Osteocyte (in vitro differentiated cells): ENCODE measurements around the gene HSPA1L. TPM values are rescaled to one million over a fixed set of nuclear protein-coding genes. Genes with fewer than 3 reads are reported as not detected.
A peak's percentile ranks its signal among the peaks of the same experiment; 100 is the strongest.
"Not testable (repeated sequence)": the region's sequence is repeated elsewhere in the genome, so short reads cannot be mapped to it uniquely, and the experiment has no call there.

Experiments
- DNase-seq: peaks from one replicate; pipeline ENCODE4 v3.0.0; 2021; ENCODE audit warnings: mixed read lengths; ENCODE audit not compliant: unreplicated experiment; ENCODE audit errors: extremely low spot score
- H3K27ac Mint-ChIP-seq: one replicate; pipeline ENCODE4 v1.8.0; 2021; ENCODE audit warnings: mild to moderate bottlenecking, mixed read lengths; ENCODE audit not compliant: unreplicated experiment
- H3K27me3 Mint-ChIP-seq: one replicate; pipeline ENCODE4 v1.8.0; 2021; ENCODE audit warnings: mixed read lengths; ENCODE audit not compliant: unreplicated experiment
- H3K36me3 Mint-ChIP-seq: one replicate; pipeline ENCODE4 v1.8.0; 2021; ENCODE audit warnings: mixed read lengths; ENCODE audit not compliant: unreplicated experiment
- H3K4me1 Mint-ChIP-seq: one replicate; pipeline ENCODE4 v1.8.0; 2021; ENCODE audit warnings: mixed read lengths; ENCODE audit not compliant: unreplicated experiment
- H3K4me3 Mint-ChIP-seq: one replicate; pipeline ENCODE4 v1.8.0; 2021; ENCODE audit warnings: mild to moderate bottlenecking, moderate library complexity, mixed read lengths; ENCODE audit not compliant: unreplicated experiment
- H3K9me3 Mint-ChIP-seq: one replicate; pipeline ENCODE4 v1.8.0; 2021; ENCODE audit warnings: mixed read lengths; ENCODE audit not compliant: unreplicated experiment
- CTCF ChIP-seq: fragments of 200-600 bp; sonication (generic); IDR thresholded peaks from 2 replicates; pipeline ENCODE4 v1.5.0; 2021; ENCODE audit warnings: antibody characterized with exemption, mild to moderate bottlenecking, moderate library complexity
- total RNA-seq: library from RNA; stranded (reverse); gene quantifications from 2 replicates; pipeline ENCODE4 v1.2.1, GENCODE V29; 2021

HSPA1L gene
- total RNA-seq, 1 donor from 2014 or later: 1.7 TPM

- H3K27ac Mint-ChIP-seq: peak overlapping the region; percentile 99
- no peaks in the 10 kb centered on the region for H3K9me3 Mint-ChIP-seq
- TF ChIP-seq CTCF: no peak
- H3K4me3 Mint-ChIP-seq: peak overlapping the region; percentile 90
- H3K27me3 Mint-ChIP-seq: no peaks in the 10 kb centered on the region
- no peak for DNase-seq
- H3K4me1 Mint-ChIP-seq: peaks cover 39% of the 10 kb centered on the region
- H3K36me3 Mint-ChIP-seq: no peaks in the 10 kb centered on the region
Observed at GRCh38 chr6:31821301-31822035, 6.4 kb upstream of the HSPA1L start.

GRCh38 chr6:31820399-31820798 is 5.3 kb upstream of the HSPA1L start:
- not testable (repeated sequence) for H3K9me3 Mint-ChIP-seq, H3K36me3 Mint-ChIP-seq, DNase-seq, H3K27ac Mint-ChIP-seq, H3K27me3 Mint-ChIP-seq, H3K4me3 Mint-ChIP-seq
- H3K4me1 Mint-ChIP-seq: peaks cover 35% of the 10 kb centered on the region

- Mint-ChIP-seq H3K27ac (peak overlapping the region; percentile 3), H3K27me3 (no peaks in the 10 kb centered on the region), H3K4me1 (peaks cover 34% of the 10 kb centered on the region), H3K36me3 (no peaks in the 10 kb centered on the region), H3K9me3 (no peaks in the 10 kb centered on the region), H3K4me3 (no peak overlapping the region)
- DNase-seq: no peak
- TF ChIP-seq CTCF: no peak
Observed at GRCh38 chr6:31819871-31820299, 4.8 kb upstream of the HSPA1L start.

GRCh38 chr6:31817929-31818511 is 2.9 kb upstream of the HSPA1L start:
- H3K27ac Mint-ChIP-seq, DNase-seq, H3K9me3 Mint-ChIP-seq, H3K36me3 Mint-ChIP-seq, H3K27me3 Mint-ChIP-seq: not testable (repeated sequence)
- peak overlapping the region; percentile 58 for H3K4me3 Mint-ChIP-seq
- peaks cover 34% of the 10 kb centered on the region for H3K4me1 Mint-ChIP-seq

GRCh38 chr6:31817133-31817928 is 2.2 kb upstream of the HSPA1L start:
- not testable (repeated sequence) for H3K27me3 Mint-ChIP-seq

GRCh38 chr6:31814677-31815024 is 432 bp downstream of the HSPA1L start:
- no peak for TF ChIP-seq CTCF
- peaks cover 13% of the 10 kb centered on the region for H3K4me1 Mint-ChIP-seq
- DNase-seq: peak; percentile 88
- H3K36me3 Mint-ChIP-seq: no peaks in the 10 kb centered on the region
- H3K27ac Mint-ChIP-seq: peak overlapping the region; percentile 94
- H3K9me3 Mint-ChIP-seq: no peaks in the 10 kb centered on the region
- H3K27me3 Mint-ChIP-seq: no peaks in the 10 kb centered on the region
- H3K4me3 Mint-ChIP-seq: peak overlapping the region; percentile 80

More at GRCh38 chr6:31817133-31817928, 2.2 kb upstream of the HSPA1L start:
- Mint-ChIP-seq H3K4me1 (peaks cover 27% of the 10 kb centered on the region), H3K4me3 (peak overlapping the region; percentile 58)
- not testable (repeated sequence) for DNase-seq, H3K36me3 Mint-ChIP-seq, H3K9me3 Mint-ChIP-seq, H3K27ac Mint-ChIP-seq
